ENCODE measurements around the gene HNRNPF.

Gene HNRNPF

DNA sequence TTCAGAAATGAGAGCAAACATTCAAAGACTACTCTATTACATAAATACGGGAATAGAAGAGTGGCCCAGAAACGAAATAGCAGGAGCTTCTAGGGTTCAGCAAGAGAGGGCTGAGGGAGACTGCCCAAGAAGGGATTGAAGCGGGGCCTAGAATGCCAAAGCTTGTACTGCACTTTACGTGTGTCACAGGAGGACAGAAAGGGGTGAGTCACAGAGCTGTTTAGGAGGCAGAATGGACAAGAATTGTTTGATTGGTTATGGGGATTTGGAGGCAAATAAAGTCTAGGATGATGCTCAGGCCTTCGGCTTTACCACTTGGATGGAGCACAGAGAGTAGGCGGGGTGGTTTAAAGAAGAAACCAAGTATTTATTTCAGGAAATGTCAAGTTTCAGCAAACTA is 48.9 kb downstream of the HNRNPF start:
- no peak for ATAC-seq (ENCODE audit: insufficient read depth, low read depth)
- H3K79me2 ChIP-seq (ENCODE audit: insufficient read depth, low read length), result no peaks in the 10 kb centered on the region
- H3K4me1 ChIP-seq (ENCODE audit: insufficient read depth, low read length), result no peaks in the 10 kb centered on the region
- no peak overlapping the region for H3K4me3 ChIP-seq (ENCODE audit: low read depth in 1 of 2, low read length in 2 of 2)
- TF ChIP-seq EZH2 (IDR thresholded peaks at IDR 0.05; ENCODE audit: borderline replicate concordance, low read depth, low read length, severe bottlenecking) (no peak), CTCF (IDR thresholded peaks at IDR 0.05; ENCODE audit: borderline replicate concordance, extremely low read depth, low read length, poor library complexity, severe bottlenecking) (no peak)
- no peak overlapping the region for H2AFZ ChIP-seq (ENCODE audit: low read depth, low read length)
- H3K4me2 ChIP-seq (ENCODE audit: insufficient read depth, low read length), result no peak overlapping the region
- no peaks in the 10 kb centered on the region for H3K9me3 ChIP-seq (ENCODE audit: insufficient read depth, low read length, severe bottlenecking)
- no peaks in the 10 kb centered on the region for H3K36me3 ChIP-seq (ENCODE audit: insufficient read depth, low read length)
- no peaks in the 10 kb centered on the region for H4K20me1 ChIP-seq (ENCODE audit: insufficient read depth, low read length)
- no peaks in the 10 kb centered on the region for H3K27me3 ChIP-seq (ENCODE audit: insufficient read depth, low read length, poor library complexity)
- H3K9ac ChIP-seq (ENCODE audit: low read depth, low read length), result no peak overlapping the region
- no peak overlapping the region for H3K27ac ChIP-seq (ENCODE audit: low read length)
- no peak for DNase-seq

GRCh38 chr10:43355749-43356371 is 53.1 kb downstream of the HNRNPF start:
- no peak overlapping the region for H3K4me2 ChIP-seq (ENCODE audit: insufficient read depth, low read length)
- H2AFZ ChIP-seq (ENCODE audit: low read depth, low read length), result no peak overlapping the region
- no peaks in the 10 kb centered on the region for H3K4me1 ChIP-seq (ENCODE audit: insufficient read depth, low read length)
- H3K9me3 ChIP-seq (ENCODE audit: insufficient read depth, low read length, severe bottlenecking), result no peaks in the 10 kb centered on the region
- no peaks in the 10 kb centered on the region for H3K36me3 ChIP-seq (ENCODE audit: insufficient read depth, low read length)
- DNase-seq (no peak), ATAC-seq (ENCODE audit: insufficient read depth, low read depth) (no peak)
- no peaks in the 10 kb centered on the region for H4K20me1 ChIP-seq (ENCODE audit: insufficient read depth, low read length)
- H3K79me2 ChIP-seq (ENCODE audit: insufficient read depth, low read length), result no peaks in the 10 kb centered on the region
- no peak overlapping the region for H3K27ac ChIP-seq (ENCODE audit: low read length)
- H3K27me3 ChIP-seq (ENCODE audit: insufficient read depth, low read length, poor library complexity), result peaks cover 7% of the 10 kb centered on the region
- no peak overlapping the region for H3K4me3 ChIP-seq (ENCODE audit: low read depth in 1 of 2, low read length in 2 of 2)
- TF ChIP-seq CTCF (IDR thresholded peaks at IDR 0.05; ENCODE audit: borderline replicate concordance, extremely low read depth, low read length, poor library complexity, severe bottlenecking), result no peak
- TF ChIP-seq EZH2 (IDR thresholded peaks at IDR 0.05; ENCODE audit: borderline replicate concordance, low read depth, low read length, severe bottlenecking), result no peak
- H3K9ac ChIP-seq (ENCODE audit: low read depth, low read length), result no peak overlapping the region

GRCh38 chr10:43354879-43355380 is 54.1 kb downstream of the HNRNPF start:
- Histone ChIP-seq H3K36me3 (ENCODE audit: insufficient read depth, low read length) (no peaks in the 10 kb centered on the region), H3K4me3 (ENCODE audit: low read depth in 1 of 2, low read length in 2 of 2) (no peak overlapping the region), H3K4me1 (ENCODE audit: insufficient read depth, low read length) (no peaks in the 10 kb centered on the region), H4K20me1 (ENCODE audit: insufficient read depth, low read length) (no peaks in the 10 kb centered on the region), H3K4me2 (ENCODE audit: insufficient read depth, low read length) (no peak overlapping the region), H3K27me3 (ENCODE audit: insufficient read depth, low read length, poor library complexity) (peaks cover 7% of the 10 kb centered on the region), H2AFZ (ENCODE audit: low read depth, low read length) (no peak overlapping the region), H3K27ac (ENCODE audit: low read length) (no peak overlapping the region), H3K9me3 (ENCODE audit: insufficient read depth, low read length, severe bottlenecking) (no peaks in the 10 kb centered on the region), H3K79me2 (ENCODE audit: insufficient read depth, low read length) (no peaks in the 10 kb centered on the region), H3K9ac (ENCODE audit: low read depth, low read length) (no peak overlapping the region)
- no peak for ATAC-seq (ENCODE audit: insufficient read depth, low read depth)
- no peak for DNase-seq
- TF ChIP-seq EZH2 (IDR thresholded peaks at IDR 0.05; ENCODE audit: borderline replicate concordance, low read depth, low read length, severe bottlenecking) (no peak), CTCF (IDR thresholded peaks at IDR 0.05; ENCODE audit: borderline replicate concordance, extremely low read depth, low read length, poor library complexity, severe bottlenecking) (no peak)
